Kidney epithelial cell (primary cell): ENCODE measurements around the gene ALDOB. TPM values are rescaled to one million over a fixed set of nuclear protein-coding genes. Genes with fewer than 3 reads are reported as not detected.
A peak's percentile ranks its signal among the peaks of the same experiment; 100 is the strongest.
"Not testable (repeated sequence)": the region's sequence is repeated elsewhere in the genome, so short reads cannot be mapped to it uniquely, and the experiment has no call there.

Source experiments
- DNase-seq: peaks from one replicate; pipeline ENCODE4 v3.0.0-alpha.2; 2010; ENCODE audit warnings: low read depth
- H3K27me3 ChIP-seq: 2 replicates; pipeline ENCODE4 v1.6.0; 2011; ENCODE audit warnings: low read length; ENCODE audit not compliant: control insufficient read depth, insufficient read depth
- H3K36me3 ChIP-seq: 2 replicates; pipeline ENCODE4 v1.5.1; 2011; ENCODE audit warnings: low read length; ENCODE audit not compliant: control insufficient read depth, insufficient read depth
- H3K4me3 ChIP-seq: 2 replicates; pipeline ENCODE4 v1.5.1; 2011; ENCODE audit warnings: low read depth, mild to moderate bottlenecking, control low read depth, low read length
- total RNA-seq: library from RNA; depleted of rRNA; stranded (reverse); fragments of >200 nt; gene quantifications from 2 replicates; pipeline ENCODE4 v1.2.3, GENCODE V29; 2015
- TF ChIP-seq, protein P1 (sequence below): IDR thresholded peaks from 2 replicates; pipeline ENCODE4 v1.5.1; 2011; ENCODE audit warnings: mild to moderate bottlenecking, moderate library complexity, low read length, control low read depth, inconsistent platforms; ENCODE audit not compliant: insufficient read depth, poor library complexity, severe bottlenecking

The ALDOB gene
- total RNA-seq, 1 donor from 2014 or later, result not detected

GRCh38 chr9:101387871-101388506 lies 47.6 kb downstream of the ALDOB start:
- no peak overlapping the region for H3K4me3 ChIP-seq
- peak; percentile 16 for DNase-seq
- H3K36me3 ChIP-seq, result no peaks in the 10 kb centered on the region
- TF ChIP-seq, protein P1, sequence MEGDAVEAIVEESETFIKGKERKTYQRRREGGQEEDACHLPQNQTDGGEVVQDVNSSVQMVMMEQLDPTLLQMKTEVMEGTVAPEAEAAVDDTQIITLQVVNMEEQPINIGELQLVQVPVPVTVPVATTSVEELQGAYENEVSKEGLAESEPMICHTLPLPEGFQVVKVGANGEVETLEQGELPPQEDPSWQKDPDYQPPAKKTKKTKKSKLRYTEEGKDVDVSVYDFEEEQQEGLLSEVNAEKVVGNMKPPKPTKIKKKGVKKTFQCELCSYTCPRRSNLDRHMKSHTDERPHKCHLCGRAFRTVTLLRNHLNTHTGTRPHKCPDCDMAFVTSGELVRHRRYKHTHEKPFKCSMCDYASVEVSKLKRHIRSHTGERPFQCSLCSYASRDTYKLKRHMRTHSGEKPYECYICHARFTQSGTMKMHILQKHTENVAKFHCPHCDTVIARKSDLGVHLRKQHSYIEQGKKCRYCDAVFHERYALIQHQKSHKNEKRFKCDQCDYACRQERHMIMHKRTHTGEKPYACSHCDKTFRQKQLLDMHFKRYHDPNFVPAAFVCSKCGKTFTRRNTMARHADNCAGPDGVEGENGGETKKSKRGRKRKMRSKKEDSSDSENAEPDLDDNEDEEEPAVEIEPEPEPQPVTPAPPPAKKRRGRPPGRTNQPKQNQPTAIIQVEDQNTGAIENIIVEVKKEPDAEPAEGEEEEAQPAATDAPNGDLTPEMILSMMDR, result peak; percentile 73
- no peaks in the 10 kb centered on the region for H3K27me3 ChIP-seq

GRCh38 chr9:101384873-101385536 lies 50.6 kb downstream of the ALDOB start, which contains the start of gene BAAT:
Gene BAAT, minus strand, starts transcription at chr9:101385006. Its CDS starts 13,602 bp downstream, at chr9:101371404.
- DNase-seq, H3K27me3 ChIP-seq, H3K36me3 ChIP-seq, H3K4me3 ChIP-seq: not testable (repeated sequence)

DNA sequence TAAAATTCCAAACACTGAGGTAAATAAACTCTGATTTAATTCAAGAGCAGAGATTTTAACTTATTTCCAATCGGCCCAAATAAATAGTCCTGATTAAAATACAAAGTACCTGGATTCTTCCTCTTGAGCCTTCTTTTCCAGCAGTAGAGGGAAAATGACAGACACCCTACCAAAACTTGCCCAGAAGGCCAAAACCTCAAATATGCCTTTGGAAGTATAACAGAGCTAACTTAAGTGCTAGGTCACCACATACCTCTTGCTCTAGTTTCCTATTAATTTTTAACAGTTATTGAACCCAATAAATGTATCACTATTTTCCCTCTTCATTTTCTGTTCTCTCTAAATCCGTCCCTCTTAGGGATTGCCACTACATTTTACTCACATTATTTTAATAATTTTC lies 52.2 kb downstream of the ALDOB start:
- Histone ChIP-seq H3K27me3 (no peaks in the 10 kb centered on the region), H3K4me3 (no peak overlapping the region), H3K36me3 (no peaks in the 10 kb centered on the region)
- TF ChIP-seq, protein P1, result no peak
- DNase-seq, result no peak

GRCh38 chr9:101381833-101382342 lies 53.7 kb downstream of the ALDOB start:
- H3K27me3 ChIP-seq, result no peaks in the 10 kb centered on the region
- TF ChIP-seq, protein P1, result no peak
- H3K36me3 ChIP-seq, result no peaks in the 10 kb centered on the region
- DNase-seq, result no peak
- no peak overlapping the region for H3K4me3 ChIP-seq

- DNase-seq, result no peak
- no peaks in the 10 kb centered on the region for H3K27me3 ChIP-seq
- H3K36me3 ChIP-seq, result no peaks in the 10 kb centered on the region
- no peak overlapping the region for H3K4me3 ChIP-seq
- TF ChIP-seq, protein P1, result no peak
Measured at GRCh38 chr9:101381118-101381517, 54.5 kb downstream of the ALDOB start.

DNA sequence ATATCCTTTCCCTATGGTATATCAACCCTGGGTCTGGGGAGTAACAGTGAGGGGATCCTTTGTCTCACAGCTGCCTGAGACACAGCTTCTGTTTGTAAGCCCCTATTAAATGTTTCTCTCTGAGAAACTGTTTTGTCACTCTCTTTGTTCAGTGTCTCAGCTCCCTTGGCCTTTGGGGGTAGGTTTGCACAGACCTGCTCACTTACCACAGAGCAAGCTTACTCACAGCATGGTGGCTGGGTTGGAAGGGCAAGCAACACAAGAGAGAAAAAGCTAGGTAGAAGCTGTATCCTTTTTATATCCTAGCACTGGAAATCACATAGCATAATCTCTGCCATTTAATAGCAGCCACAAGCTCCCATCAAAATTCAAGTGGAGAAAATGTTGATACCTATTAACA lies 55.3 kb downstream of the ALDOB start:
- DNase-seq, result no peak
- no peaks in the 10 kb centered on the region for H3K36me3 ChIP-seq

More for the DNA sequence above, 55.3 kb downstream of the ALDOB start:
- no peaks in the 10 kb centered on the region for H3K27me3 ChIP-seq
- TF ChIP-seq, protein P1, result no peak
- no peak overlapping the region for H3K4me3 ChIP-seq
